Neural progenitor cell (in vitro differentiated cells): ENCODE data around the gene SLC15A3. TPM values are rescaled to one million over a fixed set of nuclear protein-coding genes. Genes with fewer than 3 reads are reported as not detected.

ENCODE experiments used
- DNase-seq: peaks from one replicate; pipeline ENCODE4 v3.0.0-alpha.2; 2016; ENCODE audit warnings: low spot score
- H2AFZ ChIP-seq: fragments of 200-600 bp; sonication (generic); replicated peaks from 2 replicates; pipeline ENCODE4 v1.6.1; 2016; ENCODE audit warnings: antibody characterized with exemption
- H3F3A ChIP-seq: fragments of 200-600 bp; sonication (generic); 2 replicates; pipeline ENCODE4 v1.6.1; 2016; ENCODE audit warnings: antibody characterized with exemption, low read depth
- H3K27ac ChIP-seq: fragments of 200-600 bp; sonication (generic); 2 replicates; pipeline ENCODE4 v1.5.1; 2016; ENCODE audit warnings: mild to moderate bottlenecking
- H3K27me3 ChIP-seq: fragments of 200-600 bp; sonication (generic); 2 replicates; pipeline ENCODE4 v1.6.1; 2016; ENCODE audit warnings: mild to moderate bottlenecking, moderate library complexity
- H3K36me3 ChIP-seq: fragments of 200-600 bp; sonication (generic); 2 replicates; pipeline ENCODE4 v1.5.1; 2016
- H3K4me1 ChIP-seq: fragments of 200-600 bp; sonication (generic); 2 replicates; pipeline ENCODE4 v1.6.1; 2016; ENCODE audit warnings: mixed run types
- H3K4me2 ChIP-seq: fragments of 200-600 bp; sonication (generic); 2 replicates; pipeline ENCODE4 v1.6.1; 2016
- H3K4me3 ChIP-seq: fragments of 200-600 bp; sonication (generic); 2 replicates; pipeline ENCODE4 v1.5.1; 2016
- H3K79me2 ChIP-seq: fragments of 200-600 bp; sonication (generic); 2 replicates; pipeline ENCODE4 v1.6.1; 2016; ENCODE audit warnings: low read depth
- H3K9ac ChIP-seq: fragments of 200-600 bp; sonication (generic); 2 replicates; pipeline ENCODE4 v1.6.1; 2016
- H3K9me3 ChIP-seq: fragments of 200-600 bp; sonication (generic); 2 replicates; pipeline ENCODE4 v1.5.1; 2016; ENCODE audit warnings: low read depth
- H4K20me1 ChIP-seq: fragments of 200-600 bp; sonication (generic); 2 replicates; pipeline ENCODE4 v1.6.1; 2016; ENCODE audit warnings: low read depth
- H3K27ac Mint-ChIP-seq: 3 replicates; pipeline ENCODE4 v1.8.0; 2021; ENCODE audit warnings: mixed read lengths
- H3K27me3 Mint-ChIP-seq: 2 replicates; pipeline ENCODE4 v1.8.0; 2022; ENCODE audit warnings: low read depth, mild to moderate bottlenecking, inconsistent platforms, moderate library complexity, mixed read lengths; ENCODE audit not compliant: insufficient read depth
- H3K36me3 Mint-ChIP-seq: 3 replicates; pipeline ENCODE4 v1.8.0; 2021; ENCODE audit warnings: mixed read lengths
- H3K4me1 Mint-ChIP-seq: 3 replicates; pipeline ENCODE4 v1.8.0; 2021; ENCODE audit warnings: mixed read lengths
- H3K4me3 Mint-ChIP-seq: 3 replicates; pipeline ENCODE4 v1.8.0; 2021; ENCODE audit warnings: mild to moderate bottlenecking, moderate library complexity, mixed read lengths
- H3K9me3 Mint-ChIP-seq: 3 replicates; pipeline ENCODE4 v1.8.0; 2020; ENCODE audit warnings: mixed read lengths
- EZH2 ChIP-seq: fragments of 200-600 bp; sonication (generic); IDR thresholded peaks from 2 replicates; pipeline ENCODE4 v1.6.1; 2017; ENCODE audit warnings: antibody characterized with exemption, mild to moderate bottlenecking, moderate library complexity
- EZH2phosphoT487 ChIP-seq: fragments of 200-600 bp; sonication (generic); IDR thresholded peaks from 2 replicates; pipeline ENCODE4 v1.6.1; 2017; ENCODE audit warnings: antibody characterized with exemption
- total RNA-seq: library from RNA; depleted of rRNA; stranded (reverse); fragments of >200 nt; gene quantifications from 2 replicates; pipeline ENCODE4 v1.2.3, GENCODE V29; 2015; ENCODE audit warnings: low replicate concordance
- TF ChIP-seq, protein P1 (sequence below): fragments of 200-600 bp; sonication (generic); IDR thresholded peaks from 2 replicates; pipeline ENCODE4 v1.5.1; 2017; ENCODE audit warnings: antibody characterized with exemption, mild to moderate bottlenecking

The SLC15A3 gene
- total RNA-seq, 1 donor from 2014 or later: 1.4 TPM

DNA sequence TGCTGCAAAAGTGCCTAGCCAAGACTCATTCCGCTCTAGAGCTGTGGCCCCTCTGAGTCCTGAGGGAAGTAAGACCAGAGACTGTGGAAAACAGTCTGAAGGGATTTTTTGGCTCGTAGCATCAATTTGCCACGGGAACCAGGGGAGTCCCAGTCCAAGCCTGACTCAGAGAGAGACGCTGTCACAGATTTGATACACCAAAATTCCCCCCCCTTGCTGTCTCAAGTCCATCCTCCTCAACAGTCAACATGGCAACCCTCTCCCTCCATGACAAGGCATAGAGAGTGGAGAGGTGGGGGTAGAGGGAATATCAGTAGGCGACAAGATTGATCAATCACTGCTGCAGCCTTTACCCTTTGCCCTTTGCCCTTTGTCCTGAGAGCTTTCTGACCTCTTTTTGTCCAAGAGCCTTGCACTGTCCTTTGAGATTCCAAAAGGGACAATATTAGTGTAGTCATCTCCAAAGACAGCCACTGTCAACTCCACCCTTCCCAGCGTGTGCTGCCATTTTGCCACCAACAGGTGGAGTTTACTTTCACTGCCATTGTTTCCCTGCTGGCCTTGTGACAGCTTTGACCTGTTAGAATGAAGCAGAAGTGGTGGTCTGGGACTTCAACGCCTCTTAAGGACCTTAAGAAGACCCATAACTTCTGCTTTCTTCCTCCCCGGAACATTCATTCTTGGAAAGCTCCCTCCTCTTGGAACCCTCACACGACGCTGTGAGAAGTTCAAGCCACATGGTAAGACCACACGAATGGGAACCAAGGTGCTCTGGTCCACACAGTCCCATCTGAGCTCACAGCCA is 7.3 kb downstream of the SLC15A3 start:
- H3K4me3 Mint-ChIP-seq: no peak overlapping the region
- Histone ChIP-seq H2AFZ (no peak overlapping the region), H3K27ac (no peak overlapping the region), H3K4me1 (peaks cover 13% of the 10 kb centered on the region), H3K79me2 (no peaks in the 10 kb centered on the region), H3K9me3 (no peaks in the 10 kb centered on the region), H4K20me1 (no peaks in the 10 kb centered on the region), H3K36me3 (no peaks in the 10 kb centered on the region), H3K9ac (no peak overlapping the region), H3F3A (no peaks in the 10 kb centered on the region), H3K4me3 (no peak overlapping the region), H3K27me3 (peaks cover 11% of the 10 kb centered on the region), H3K4me2 (no peak overlapping the region)
- DNase-seq: no peak
- TF ChIP-seq EZH2: no peak
- TF ChIP-seq, protein P1, sequence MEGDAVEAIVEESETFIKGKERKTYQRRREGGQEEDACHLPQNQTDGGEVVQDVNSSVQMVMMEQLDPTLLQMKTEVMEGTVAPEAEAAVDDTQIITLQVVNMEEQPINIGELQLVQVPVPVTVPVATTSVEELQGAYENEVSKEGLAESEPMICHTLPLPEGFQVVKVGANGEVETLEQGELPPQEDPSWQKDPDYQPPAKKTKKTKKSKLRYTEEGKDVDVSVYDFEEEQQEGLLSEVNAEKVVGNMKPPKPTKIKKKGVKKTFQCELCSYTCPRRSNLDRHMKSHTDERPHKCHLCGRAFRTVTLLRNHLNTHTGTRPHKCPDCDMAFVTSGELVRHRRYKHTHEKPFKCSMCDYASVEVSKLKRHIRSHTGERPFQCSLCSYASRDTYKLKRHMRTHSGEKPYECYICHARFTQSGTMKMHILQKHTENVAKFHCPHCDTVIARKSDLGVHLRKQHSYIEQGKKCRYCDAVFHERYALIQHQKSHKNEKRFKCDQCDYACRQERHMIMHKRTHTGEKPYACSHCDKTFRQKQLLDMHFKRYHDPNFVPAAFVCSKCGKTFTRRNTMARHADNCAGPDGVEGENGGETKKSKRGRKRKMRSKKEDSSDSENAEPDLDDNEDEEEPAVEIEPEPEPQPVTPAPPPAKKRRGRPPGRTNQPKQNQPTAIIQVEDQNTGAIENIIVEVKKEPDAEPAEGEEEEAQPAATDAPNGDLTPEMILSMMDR: peak; percentile 34
- peak overlapping the region; percentile 82 for H3K27ac Mint-ChIP-seq
- no peaks in the 10 kb centered on the region for H3K9me3 Mint-ChIP-seq
- peaks cover 28% of the 10 kb centered on the region for H3K4me1 Mint-ChIP-seq
- peaks cover 10% of the 10 kb centered on the region for H3K27me3 Mint-ChIP-seq
- H3K36me3 Mint-ChIP-seq: no peaks in the 10 kb centered on the region

DNA sequence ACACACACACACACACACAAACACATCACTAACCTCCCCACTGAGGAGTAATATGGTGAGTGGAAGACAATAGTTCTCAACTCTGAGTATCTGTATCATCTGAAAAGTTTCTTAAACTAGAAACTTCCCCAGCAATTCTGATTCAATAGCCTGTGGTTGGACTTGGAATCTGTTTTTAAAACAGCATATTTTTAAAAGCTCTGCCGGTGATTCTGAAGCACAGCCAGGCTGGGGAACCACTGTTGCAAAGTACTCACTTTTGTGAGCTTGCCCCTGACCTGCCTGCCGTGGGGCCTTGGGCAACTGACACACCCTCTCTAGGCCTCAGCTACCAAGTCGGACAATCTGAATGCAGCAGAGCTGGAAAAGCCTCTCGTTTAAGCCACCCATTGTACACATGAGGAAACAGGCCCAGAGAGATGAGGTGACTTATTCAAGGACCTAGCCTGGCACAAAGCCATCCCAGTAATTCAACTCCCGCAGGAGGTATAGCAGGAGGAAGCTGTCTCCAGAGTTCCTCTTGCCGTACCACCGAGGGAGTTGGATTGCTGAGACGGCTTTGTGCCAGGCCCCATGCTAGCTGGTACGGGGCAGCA is 8.9 kb downstream of the SLC15A3 start:
- TF ChIP-seq, protein P1: no peak
- TF ChIP-seq EZH2phosphoT487 (no peak), EZH2 (no peak)
- H3F3A ChIP-seq: no peaks in the 10 kb centered on the region
- H3K79me2 ChIP-seq: no peaks in the 10 kb centered on the region
- H3K9me3 ChIP-seq: no peaks in the 10 kb centered on the region
- peaks cover 9% of the 10 kb centered on the region for H3K27me3 Mint-ChIP-seq
- H3K9me3 Mint-ChIP-seq: no peaks in the 10 kb centered on the region
- H3K4me3 Mint-ChIP-seq: no peak overlapping the region
- H3K4me3 ChIP-seq: no peak overlapping the region
- peaks cover 7% of the 10 kb centered on the region for H3K4me1 ChIP-seq
- H3K4me2 ChIP-seq: no peak overlapping the region
- H3K36me3 ChIP-seq: no peaks in the 10 kb centered on the region
- H3K27ac ChIP-seq: no peak overlapping the region
- H4K20me1 ChIP-seq: no peaks in the 10 kb centered on the region
- peak overlapping the region; percentile 60 for H3K27ac Mint-ChIP-seq
- DNase-seq: no peak
- no peak overlapping the region for H2AFZ ChIP-seq
- H3K4me1 Mint-ChIP-seq: peaks cover 22% of the 10 kb centered on the region
- H3K36me3 Mint-ChIP-seq: no peaks in the 10 kb centered on the region
- no peak overlapping the region for H3K9ac ChIP-seq
- no peaks in the 10 kb centered on the region for H3K27me3 ChIP-seq

GRCh38 chr11:60942219-60942618 is 9.8 kb downstream of the SLC15A3 start:
- Histone ChIP-seq H2AFZ (no peak overlapping the region), H3K4me3 (no peak overlapping the region)
- no peak for DNase-seq

More at GRCh38 chr11:60942219-60942618, 9.8 kb downstream of the SLC15A3 start:
- H3K9ac ChIP-seq: no peak overlapping the region
- H3K4me1 ChIP-seq: no peaks in the 10 kb centered on the region
- H3K36me3 Mint-ChIP-seq: peaks cover under 1% of the 10 kb centered on the region
- H3K27ac Mint-ChIP-seq: no peak overlapping the region
- H3K27me3 ChIP-seq: no peaks in the 10 kb centered on the region
- no peaks in the 10 kb centered on the region for H4K20me1 ChIP-seq
- no peak overlapping the region for H3K27ac ChIP-seq
- no peak overlapping the region for H3K4me2 ChIP-seq
- no peaks in the 10 kb centered on the region for H3K36me3 ChIP-seq
- H3K79me2 ChIP-seq: no peaks in the 10 kb centered on the region
- TF ChIP-seq, protein P1: no peak
- TF ChIP-seq EZH2 (no peak), EZH2phosphoT487 (no peak)
- H3K4me1 Mint-ChIP-seq: peaks cover 16% of the 10 kb centered on the region
- no peaks in the 10 kb centered on the region for H3K9me3 Mint-ChIP-seq
- H3K27me3 Mint-ChIP-seq: peaks cover 7% of the 10 kb centered on the region
- H3K9me3 ChIP-seq: no peaks in the 10 kb centered on the region
- no peaks in the 10 kb centered on the region for H3F3A ChIP-seq
- no peak overlapping the region for H3K4me3 Mint-ChIP-seq
